H54 (cell line): ENCODE data around the gene PPHLN1.

Experiments used
- DNase-seq: peaks from one replicate; pipeline ENCODE4 v3.0.0; 2011; ENCODE audit warnings: low spot score, mixed read lengths; ENCODE audit not compliant: insufficient read length
- FAIRE-seq: peaks from 3 replicates; lab custom pipeline; 2011; peaks lifted over from hg19 to GRCh38; lab: Jason Lieb, UNC
- POLR2A ChIP-seq: IDR thresholded peaks from 2 replicates; pipeline ENCODE4 v1.6.1; 2011; ENCODE audit warnings: low read depth, mild to moderate bottlenecking, low read length

Gene PPHLN1

GRCh38 chr12:42325653-42326474, at the start of gene PPHLN1, which contains the start of gene ZCRB1:
Gene PPHLN1 (plus strand): TSS chr12:42326167. CDS start chr12:42335903, 9,736 bp downstream.
Gene ZCRB1 (minus strand): TSS chr12:42326094. CDS start chr12:42324102, 1,992 bp downstream.
- FAIRE-seq, result peak; percentile 57
- TF ChIP-seq POLR2A, result peak; percentile 47; the same call in 1 of the 2 replicates
- peak; percentile 76 for DNase-seq

- no peak for TF ChIP-seq POLR2A
- DNase-seq (no peak), FAIRE-seq (no peak)
Observed at GRCh38 chr12:42277396-42278127, 48.4 kb upstream of the PPHLN1 start.

- FAIRE-seq, result no peak
- DNase-seq, result no peak
- no peak for TF ChIP-seq POLR2A
Observed at GRCh38 chr12:42278128-42278510, 47.8 kb upstream of the PPHLN1 start.

GRCh38 chr12:42281278-42281677, 44.7 kb upstream of the PPHLN1 start:
- FAIRE-seq, result no peak
- TF ChIP-seq POLR2A, result no peak
- no peak for DNase-seq

GRCh38 chr12:42281844-42282243, 44.1 kb upstream of the PPHLN1 start:
- no peak for FAIRE-seq

GRCh38 chr12:42282294-42282693, 43.7 kb upstream of the PPHLN1 start:
- TF ChIP-seq POLR2A, result no peak
- DNase-seq (no peak), FAIRE-seq (no peak)

More at GRCh38 chr12:42281844-42282243, 44.1 kb upstream of the PPHLN1 start:
- DNase-seq, result no peak
- TF ChIP-seq POLR2A, result no peak

- no peak for DNase-seq
Observed at GRCh38 chr12:42283739-42284138, 42.2 kb upstream of the PPHLN1 start.

GRCh38 chr12:42284157-42284556, 41.8 kb upstream of the PPHLN1 start:
- no peak for DNase-seq
- no peak for FAIRE-seq
- TF ChIP-seq POLR2A, result no peak

More at GRCh38 chr12:42283739-42284138, 42.2 kb upstream of the PPHLN1 start:
- no peak for TF ChIP-seq POLR2A
- FAIRE-seq, result no peak

GRCh38 chr12:42284876-42285275, 41.1 kb upstream of the PPHLN1 start:
- no peak for TF ChIP-seq POLR2A
- FAIRE-seq, result no peak
- no peak for DNase-seq

GRCh38 chr12:42285431-42285830, 40.5 kb upstream of the PPHLN1 start:
- TF ChIP-seq POLR2A, result no peak
- FAIRE-seq (no peak), DNase-seq (no peak)

GRCh38 chr12:42286741-42287140, 39.2 kb upstream of the PPHLN1 start:
- TF ChIP-seq POLR2A, result no peak
- no peak for DNase-seq
- FAIRE-seq, result no peak

GRCh38 chr12:42288544-42288943, 37.4 kb upstream of the PPHLN1 start:
- DNase-seq (no peak), FAIRE-seq (no peak)
- no peak for TF ChIP-seq POLR2A

- no peak for TF ChIP-seq POLR2A
- FAIRE-seq, result no peak
- DNase-seq, result no peak
Observed at GRCh38 chr12:42291680-42292079, 34.3 kb upstream of the PPHLN1 start.

- FAIRE-seq (no peak), DNase-seq (no peak)
- no peak for TF ChIP-seq POLR2A
Observed at GRCh38 chr12:42296503-42297109, 29.4 kb upstream of the PPHLN1 start.
